WTC11 (cell line): Measurements from ENCODE around the gene WDR81. TPM values are rescaled to one million over a fixed set of nuclear protein-coding genes. Genes with fewer than 3 reads are reported as not detected.

Source experiments
- ATAC-seq: fragments of 200-7000 bp; cut with Tn5 transposase; 2 replicates; pipeline ENCODE4 v1.10.0; 2021; ENCODE audit warnings: mild to moderate bottlenecking, moderate library complexity
- CTCF ChIA-PET: fragments of 300-600 bp; sonication (Branson Sonifier 250); formaldehyde crosslinking; loops from one replicate; lab custom pipeline; 2021; ENCODE audit warnings: antibody characterized with exemption; lab: Charles Lee
- POLR2A ChIA-PET: fragments of 350-600 bp; sonication (Branson Sonifier 250); formaldehyde crosslinking; loops from one replicate; lab custom pipeline; 2021; ENCODE audit warnings: antibody characterized with exemption; lab: Charles Lee
- DNase-seq: peaks from one replicate; pipeline ENCODE4 v3.0.0; 2021; ENCODE audit warnings: low spot score
- H3K27ac Mint-ChIP-seq: 2 replicates; pipeline ENCODE4 v1.8.0; 2021; ENCODE audit warnings: mixed read lengths
- H3K27me3 Mint-ChIP-seq: 2 replicates; pipeline ENCODE4 v1.8.0; 2021; ENCODE audit warnings: low read depth, mild to moderate bottlenecking, moderate library complexity, mixed read lengths
- H3K36me3 Mint-ChIP-seq: 2 replicates; pipeline ENCODE4 v1.8.0; 2021; ENCODE audit warnings: mixed read lengths
- H3K4me1 Mint-ChIP-seq: 2 replicates; pipeline ENCODE4 v1.8.0; 2022; ENCODE audit warnings: mixed read lengths
- H3K4me3 Mint-ChIP-seq: 2 replicates; pipeline ENCODE4 v1.8.0; 2021; ENCODE audit warnings: mild to moderate bottlenecking, moderate library complexity, mixed read lengths
- H3K9me3 Mint-ChIP-seq: 2 replicates; pipeline ENCODE4 v1.8.0; 2021; ENCODE audit warnings: mixed read lengths
- ATF6 ChIP-seq: sonication (generic); formaldehyde crosslinking; IDR thresholded peaks from 2 replicates; pipeline ENCODE4 v1.8.1; 2023; ENCODE audit warnings: mild to moderate bottlenecking, missing genetic modification reagents
- CREB1 ChIP-seq: sonication (generic); formaldehyde crosslinking; IDR thresholded peaks from 2 replicates; pipeline ENCODE4 v1.8.0; 2023; ENCODE audit warnings: mild to moderate bottlenecking, missing genetic modification reagents
- FOXJ3 ChIP-seq: sonication (generic); formaldehyde crosslinking; IDR thresholded peaks from 2 replicates; pipeline ENCODE4 v1.9.0; 2021; ENCODE audit warnings: missing genetic modification reagents, mild to moderate bottlenecking, borderline replicate concordance
- IRF2 ChIP-seq: sonication (generic); formaldehyde crosslinking; IDR thresholded peaks from 2 replicates; pipeline ENCODE4 v1.8.0; 2022; ENCODE audit warnings: low read depth, missing genetic modification reagents, borderline replicate concordance
- KAT7 ChIP-seq: sonication (generic); formaldehyde crosslinking; IDR thresholded peaks from 2 replicates; pipeline ENCODE4 v1.8.1; 2023; ENCODE audit warnings: missing genetic modification reagents, mild to moderate bottlenecking, borderline replicate concordance
- ZNF232 ChIP-seq: sonication (generic); formaldehyde crosslinking; IDR thresholded peaks from 2 replicates; pipeline ENCODE4 v1.8.0; 2022; ENCODE audit warnings: mild to moderate bottlenecking, missing genetic modification reagents
- ZNF512 ChIP-seq: sonication (generic); formaldehyde crosslinking; IDR thresholded peaks from 2 replicates; pipeline ENCODE4 v1.8.1; 2022; ENCODE audit warnings: missing genetic modification reagents, borderline replicate concordance
- ZNF532 ChIP-seq: fragments of 250-450 bp; sonication (Bioruptor Pico); IDR thresholded peaks from 2 replicates; pipeline ENCODE4 v1.9.0; 2021; ENCODE audit warnings: mild to moderate bottlenecking, borderline replicate concordance
- total RNA-seq: library from RNA; stranded (reverse); gene quantifications from 3 replicates; pipeline ENCODE4 v1.2.3, GENCODE V29; 2021

The WDR81 gene
- total RNA-seq, 1 experiment from 2014 or later = 16.4 TPM

- H3K27ac Mint-ChIP-seq = no peak overlapping the region
- DNase-seq = no peak
- ATAC-seq = no peak
- H3K4me3 Mint-ChIP-seq = no peak overlapping the region
- TF ChIP-seq KAT7 (CRISPR knock-in tag) (no peak), ZNF532 (CRISPR knock-in tag) (no peak), ATF6 (CRISPR knock-in tag) (no peak), ZNF512 (CRISPR knock-in tag) (no peak), IRF2 (CRISPR knock-in tag) (no peak), FOXJ3 (CRISPR knock-in tag) (no peak), ZNF232 (CRISPR knock-in tag) (no peak), CREB1 (CRISPR knock-in tag) (no peak)
- ChIA-PET POLR2A (no interaction called here), CTCF (no interaction called here)
- H3K4me1 Mint-ChIP-seq = no peaks in the 10 kb centered on the region
- H3K27me3 Mint-ChIP-seq = no peaks in the 10 kb centered on the region
- peaks cover 48% of the 10 kb centered on the region for H3K36me3 Mint-ChIP-seq
- no peaks in the 10 kb centered on the region for H3K9me3 Mint-ChIP-seq
Measured at GRCh38 chr17:1787301-1787902, 62.9 kb downstream of the WDR81 start.

Other genes starting within 250 kb of the WDR81 start
- 73.6 to 83.2 TPM (median 80.3 TPM) in 3 replicates for gene MYO1C, start 232.0 kb upstream of the WDR81 start, total RNA-seq
- gene INPP5K, start 208.1 kb upstream of the WDR81 start, total RNA-seq = 17.1 to 26.8 TPM (median 18.5 TPM) in 3 replicates
- gene PITPNA, start 161.9 kb upstream of the WDR81 start, total RNA-seq = 58.3 to 68.4 TPM (median 60.2 TPM) in 3 replicates
- gene SLC43A2, start 95.9 kb upstream of the WDR81 start, total RNA-seq = 10.3 to 11.6 TPM (median 11.0 TPM) in 3 replicates
- 3.7 to 5.4 TPM (median 4.9 TPM) in 3 replicates for gene SCARF1, start 79.0 kb upstream of the WDR81 start, total RNA-seq
- gene RILP, start 74.8 kb upstream of the WDR81 start, total RNA-seq = 10.2 to 13.8 TPM (median 11.7 TPM) in 3 replicates
- gene PRPF8, start 39.8 kb upstream of the WDR81 start, total RNA-seq = 323 to 388 TPM (median 328 TPM) in 3 replicates
- gene TLCD2, start 14.3 kb upstream of the WDR81 start, total RNA-seq = 1.4 to 1.9 TPM (median 1.4 TPM) in 3 replicates
- gene SERPINF2, start 18.2 kb downstream of the WDR81 start, total RNA-seq = 1.6 to 2.7 TPM (median 2.1 TPM) in 3 replicates
- 16.7 to 26.2 TPM (median 22.1 TPM) in 3 replicates for gene SERPINF1, start 37.4 kb downstream of the WDR81 start, total RNA-seq
- gene SMYD4, start 105.2 kb downstream of the WDR81 start, total RNA-seq = 24.1 to 28.8 TPM (median 28.2 TPM) in 3 replicates
- 158 to 177 TPM (median 163 TPM) in 3 replicates for gene RPA1, start 105.3 kb downstream of the WDR81 start, total RNA-seq